Transverse colon (tissue), 4 donors: ENCODE measurements around the gene LOXL1.

Experiments used
- POLR2A ChIP-seq: fragments of 450-650 bp; IDR thresholded peaks from one replicate; pipeline ENCODE4 v1.6.1; 2016; ENCODE audit warnings: antibody characterized with exemption, mild to moderate bottlenecking, moderate library complexity
- POLR2AphosphoS5 ChIP-seq, 3 donors: sonication (generic); formaldehyde crosslinking; IDR thresholded peaks; one replicate each; pipeline ENCODE4 v1.6.1; 2016; ENCODE audit warnings: antibody characterized with exemption in 3 of 3
- TF ChIP-seq, protein P1 (sequence below), 5 experiments: fragments of 200-600 bp in 3 of 5; fragments of 450-650 bp in 2 of 5; sonication (generic) in 3 of 5; IDR thresholded peaks; 1 replicate in 2 of 5; 2 replicates in 3 of 5; pipeline ENCODE4 v1.5.1; 2016 to 2017; ENCODE audit warnings: antibody characterized with exemption in 5 of 5, inconsistent platforms in 3 of 5, mild to moderate bottlenecking in 2 of 5, moderate library complexity in 1 of 5

DNA sequence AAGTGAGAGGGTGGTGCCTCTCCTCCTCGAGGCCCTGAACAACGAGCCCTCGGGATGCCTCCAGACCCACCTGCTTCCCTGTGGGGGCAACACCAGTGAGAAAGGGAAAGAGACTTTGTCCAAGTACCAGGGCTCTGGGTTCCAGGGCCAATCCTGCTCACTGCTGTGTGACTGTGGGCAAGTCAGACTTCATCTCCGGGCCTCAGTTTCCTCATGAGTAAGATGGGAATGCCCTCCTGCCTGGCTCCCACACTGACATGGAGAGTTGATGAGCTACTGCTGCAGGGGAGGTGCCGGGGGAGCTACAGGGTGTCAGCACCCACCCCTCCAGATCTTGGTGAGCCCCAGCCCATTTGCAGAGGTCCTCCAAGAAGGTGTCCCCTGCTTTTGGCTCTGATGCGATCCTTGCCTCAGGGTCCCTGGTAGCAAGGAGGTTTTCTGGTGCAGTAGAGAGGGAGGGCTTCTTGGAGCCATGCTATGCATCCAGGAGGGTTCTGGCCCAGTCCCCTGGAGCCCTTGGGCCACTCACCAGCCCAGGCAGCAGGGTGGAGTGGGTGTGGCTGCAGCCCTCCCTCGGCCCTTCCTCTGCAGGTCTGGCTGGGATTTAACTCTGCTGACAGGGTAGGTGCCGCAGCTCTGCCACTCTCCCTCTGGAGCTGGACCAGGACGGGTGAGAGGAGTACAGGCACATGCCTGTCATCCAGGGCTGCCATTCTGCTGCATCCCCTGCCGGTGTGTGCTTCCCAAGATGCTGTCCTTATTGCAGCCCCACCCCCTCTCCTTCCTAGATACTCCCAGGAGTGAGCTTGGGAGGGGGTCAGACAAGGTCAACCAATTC is 26.9 kb downstream of the LOXL1 start:
- TF ChIP-seq, protein P1, sequence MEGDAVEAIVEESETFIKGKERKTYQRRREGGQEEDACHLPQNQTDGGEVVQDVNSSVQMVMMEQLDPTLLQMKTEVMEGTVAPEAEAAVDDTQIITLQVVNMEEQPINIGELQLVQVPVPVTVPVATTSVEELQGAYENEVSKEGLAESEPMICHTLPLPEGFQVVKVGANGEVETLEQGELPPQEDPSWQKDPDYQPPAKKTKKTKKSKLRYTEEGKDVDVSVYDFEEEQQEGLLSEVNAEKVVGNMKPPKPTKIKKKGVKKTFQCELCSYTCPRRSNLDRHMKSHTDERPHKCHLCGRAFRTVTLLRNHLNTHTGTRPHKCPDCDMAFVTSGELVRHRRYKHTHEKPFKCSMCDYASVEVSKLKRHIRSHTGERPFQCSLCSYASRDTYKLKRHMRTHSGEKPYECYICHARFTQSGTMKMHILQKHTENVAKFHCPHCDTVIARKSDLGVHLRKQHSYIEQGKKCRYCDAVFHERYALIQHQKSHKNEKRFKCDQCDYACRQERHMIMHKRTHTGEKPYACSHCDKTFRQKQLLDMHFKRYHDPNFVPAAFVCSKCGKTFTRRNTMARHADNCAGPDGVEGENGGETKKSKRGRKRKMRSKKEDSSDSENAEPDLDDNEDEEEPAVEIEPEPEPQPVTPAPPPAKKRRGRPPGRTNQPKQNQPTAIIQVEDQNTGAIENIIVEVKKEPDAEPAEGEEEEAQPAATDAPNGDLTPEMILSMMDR (IDR thresholded peaks at IDR 0.05) = no peak
- no peak for TF ChIP-seq POLR2AphosphoS5 (IDR thresholded peaks at IDR 0.05)
- TF ChIP-seq POLR2A = no peak
